HG02610 (cell line): Measurements from ENCODE around the gene SOX18.
"Not testable (repeated sequence)": the region's sequence is repeated elsewhere in the genome, so short reads cannot be mapped to it uniquely, and the experiment has no call there.

Experiments used
- ATAC-seq: cut with Tn5 transposase; IDR thresholded peaks from one replicate; pipeline ENCODE4 v1.9.1; 2021; ENCODE audit warnings: mild to moderate bottlenecking, moderate library complexity; ENCODE audit not compliant: unreplicated experiment

SOX18 gene

DNA sequence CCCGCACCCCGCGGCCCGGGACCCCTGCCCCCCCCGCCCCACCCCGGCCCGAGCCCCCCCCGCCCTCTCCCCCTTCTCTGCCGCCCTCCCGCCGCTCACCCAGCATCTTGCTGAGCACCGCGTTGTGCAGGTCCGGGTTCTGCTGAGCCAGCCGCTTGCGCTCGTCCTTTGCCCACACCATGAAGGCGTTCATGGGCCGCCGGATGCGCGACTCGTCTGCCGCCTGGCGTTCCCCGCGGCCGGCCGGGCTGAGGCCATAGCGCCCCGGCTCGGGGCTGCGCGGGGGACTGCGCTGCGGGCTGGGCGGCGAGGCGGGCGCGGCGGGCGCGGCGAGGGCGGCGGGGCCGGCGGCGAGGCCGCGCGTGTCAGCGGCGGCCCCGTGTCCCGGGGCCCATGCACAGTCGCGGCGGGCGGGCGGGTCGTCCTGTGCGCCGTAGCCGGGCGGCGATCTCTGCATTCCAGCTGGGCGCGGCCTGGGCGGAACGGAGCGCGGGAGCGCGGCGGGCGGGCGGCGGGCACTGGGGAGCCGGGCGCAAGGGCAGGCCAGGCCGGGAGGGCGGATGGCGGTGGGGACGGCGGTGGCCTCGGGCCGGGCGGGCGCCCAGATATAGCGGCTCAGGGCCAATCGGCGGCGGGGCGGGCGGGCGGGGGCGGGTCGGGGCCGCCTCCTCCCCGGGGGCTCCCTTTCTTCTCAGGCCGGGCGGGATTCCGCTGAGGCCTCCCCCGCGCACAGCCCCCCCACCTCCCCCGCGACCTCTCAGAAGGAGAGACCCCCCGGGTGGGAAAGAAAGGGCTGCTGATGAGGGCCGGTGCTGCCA lies at the start of gene SOX18:
TSS of gene SOX18 (minus strand) at position 580 of the 818 bp plus-strand sequence. CDS start at position 457, 123 bp downstream.
- no peak for ATAC-seq

DNA sequence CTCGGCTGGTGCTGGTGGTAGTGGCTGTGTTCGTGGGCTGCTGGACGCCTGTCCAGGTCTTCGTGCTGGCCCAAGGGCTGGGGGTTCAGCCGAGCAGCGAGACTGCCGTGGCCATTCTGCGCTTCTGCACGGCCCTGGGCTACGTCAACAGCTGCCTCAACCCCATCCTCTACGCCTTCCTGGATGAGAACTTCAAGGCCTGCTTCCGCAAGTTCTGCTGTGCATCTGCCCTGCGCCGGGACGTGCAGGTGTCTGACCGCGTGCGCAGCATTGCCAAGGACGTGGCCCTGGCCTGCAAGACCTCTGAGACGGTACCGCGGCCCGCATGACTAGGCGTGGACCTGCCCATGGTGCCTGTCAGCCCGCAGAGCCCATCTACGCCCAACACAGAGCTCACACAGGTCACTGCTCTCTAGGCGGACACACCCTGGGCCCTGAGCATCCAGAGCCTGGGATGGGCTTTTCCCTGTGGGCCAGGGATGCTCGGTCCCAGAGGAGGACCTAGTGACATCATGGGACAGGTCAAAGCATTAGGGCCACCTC lies 49.1 kb upstream of the SOX18 start:
- ATAC-seq = no peak

DNA sequence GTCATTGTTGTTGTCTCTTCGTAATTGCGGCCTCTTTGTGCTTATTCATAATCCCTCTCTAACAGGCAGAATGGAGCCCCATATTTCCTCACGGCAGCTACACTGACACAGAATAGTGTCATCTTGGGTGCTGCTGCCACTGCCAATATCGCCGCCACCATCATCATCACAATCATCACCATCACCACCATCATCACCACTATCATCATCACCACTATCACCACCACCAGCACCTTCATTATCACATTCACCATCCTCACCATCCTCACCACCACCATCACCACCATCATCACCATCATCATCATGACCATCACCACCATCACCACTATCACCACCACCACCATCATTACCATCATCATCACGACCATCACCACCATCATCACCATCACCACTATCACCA lies 47.1 kb upstream of the SOX18 start:
- no peak for ATAC-seq

DNA sequence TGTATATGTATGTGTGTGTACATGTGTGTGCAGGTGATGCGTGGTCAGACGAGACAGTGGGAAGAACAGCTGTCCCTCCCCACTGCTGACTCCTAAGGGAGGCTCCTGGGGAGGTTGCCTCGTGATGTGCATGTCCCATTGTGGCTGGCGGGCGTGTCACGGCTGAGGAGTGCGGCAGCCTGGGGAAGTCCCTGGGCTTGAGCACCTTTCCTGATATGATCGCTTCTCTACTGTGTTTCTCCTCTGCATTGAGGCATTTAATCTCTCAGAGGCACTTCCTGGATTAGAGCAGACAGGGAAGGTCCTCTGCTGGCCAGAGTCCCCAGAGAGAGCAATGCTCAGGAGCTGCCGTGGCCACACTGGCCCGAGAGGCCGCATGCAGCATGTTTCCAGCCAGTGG lies 46.5 kb upstream of the SOX18 start:
- no peak for ATAC-seq

DNA sequence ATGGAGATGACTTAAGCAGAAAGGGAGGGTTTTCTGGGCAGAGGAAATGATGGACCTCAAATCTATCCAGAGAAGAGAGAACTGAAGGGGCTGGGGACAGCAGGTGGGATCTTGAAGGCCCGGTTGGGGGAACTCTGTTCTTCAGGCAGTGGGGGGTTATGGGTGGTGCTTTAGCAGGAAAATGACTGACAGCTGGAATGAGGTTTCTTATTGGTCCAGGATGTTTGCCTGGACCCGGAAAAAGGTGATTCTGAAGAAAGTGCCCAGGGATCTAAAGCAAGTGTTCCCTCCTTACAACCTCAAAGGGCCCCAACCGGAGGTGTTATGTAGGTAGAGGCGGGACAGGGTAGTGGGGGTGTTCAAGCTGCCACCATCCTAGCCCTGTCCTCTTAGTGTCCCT lies 46.0 kb upstream of the SOX18 start:
- ATAC-seq = no peak

DNA sequence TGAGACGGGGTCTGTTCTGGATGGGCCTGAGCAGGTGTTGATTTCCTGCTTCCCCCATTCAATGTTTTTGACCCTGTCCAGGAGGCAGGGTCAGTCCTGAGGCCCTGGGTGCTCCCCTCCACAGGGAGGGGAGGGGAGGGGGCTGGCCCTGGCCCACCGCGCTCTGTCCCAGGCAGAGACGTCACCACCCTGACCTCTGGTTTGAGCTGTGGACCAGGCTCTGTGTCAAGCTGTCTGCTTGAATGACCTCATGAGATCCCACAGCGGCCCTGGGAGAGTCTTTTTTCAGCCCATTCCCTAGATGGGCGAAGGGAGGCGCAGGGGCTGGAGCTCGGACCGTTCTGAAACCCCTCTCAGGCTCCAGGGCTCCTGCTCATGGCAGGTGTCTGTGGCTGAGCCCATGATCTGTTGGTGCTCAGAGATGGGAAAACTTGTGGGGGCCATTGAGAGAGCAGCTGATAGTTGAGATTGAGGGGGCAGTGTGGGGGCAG lies 43.6 kb upstream of the SOX18 start:
- no peak for ATAC-seq

DNA sequence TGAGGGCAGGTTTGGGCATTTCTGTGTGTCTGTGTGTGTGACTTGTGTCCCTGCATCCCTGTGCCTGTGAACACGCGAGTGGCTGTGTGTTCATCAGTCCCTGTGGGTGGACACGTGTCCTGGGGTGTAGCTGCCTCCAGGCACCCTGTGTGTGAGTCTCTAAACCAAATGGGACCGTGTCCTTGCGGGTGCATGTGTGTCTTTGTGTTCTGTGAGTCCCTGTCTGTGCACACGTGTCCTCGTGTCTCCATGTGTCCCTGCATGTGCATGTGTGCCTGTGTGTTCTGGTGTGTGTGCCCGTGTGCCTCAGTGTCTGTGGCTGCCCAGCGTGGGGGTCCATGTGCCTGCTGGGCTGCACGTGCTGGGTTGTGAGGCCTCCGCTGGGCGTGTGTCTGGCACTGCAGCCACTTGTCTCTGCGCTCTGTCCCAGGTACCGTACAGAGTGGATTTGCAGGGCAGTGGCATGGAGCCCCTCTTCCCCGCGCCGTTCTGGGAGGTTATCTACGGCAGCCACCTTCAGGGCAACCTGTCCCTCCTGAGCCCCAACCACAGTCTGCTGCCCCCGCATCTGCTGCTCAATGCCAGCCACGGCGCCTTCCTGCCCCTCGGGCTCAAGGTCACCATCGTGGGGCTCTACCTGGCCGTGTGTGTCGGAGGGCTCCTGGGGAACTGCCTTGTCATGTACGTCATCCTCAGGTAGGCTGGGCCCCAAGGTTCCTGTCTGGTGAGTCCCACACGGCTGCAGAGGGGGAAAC lies 43.0 kb upstream of the SOX18 start:
- ATAC-seq = no peak

DNA sequence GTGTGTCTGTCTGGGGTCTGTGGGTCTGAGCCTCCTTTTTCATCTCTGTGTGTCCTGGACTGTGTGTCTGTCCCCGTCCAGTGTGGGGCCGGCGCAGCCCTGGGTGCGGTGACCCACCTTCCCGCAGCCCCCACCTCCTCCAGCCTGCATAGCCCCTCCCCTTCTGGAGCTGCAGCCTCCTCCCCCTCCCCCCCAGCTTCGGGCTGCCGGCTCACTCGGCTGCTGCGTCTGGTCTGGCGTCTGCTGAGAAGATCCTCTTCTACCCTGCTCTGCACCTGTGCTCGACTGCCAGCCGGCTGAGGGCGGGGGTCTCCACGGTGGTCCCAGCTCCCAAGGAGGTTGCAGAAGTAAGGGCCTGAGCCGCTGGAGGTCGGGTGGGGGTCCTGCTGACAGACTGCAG lies 42.3 kb upstream of the SOX18 start:
- ATAC-seq = no peak

DNA sequence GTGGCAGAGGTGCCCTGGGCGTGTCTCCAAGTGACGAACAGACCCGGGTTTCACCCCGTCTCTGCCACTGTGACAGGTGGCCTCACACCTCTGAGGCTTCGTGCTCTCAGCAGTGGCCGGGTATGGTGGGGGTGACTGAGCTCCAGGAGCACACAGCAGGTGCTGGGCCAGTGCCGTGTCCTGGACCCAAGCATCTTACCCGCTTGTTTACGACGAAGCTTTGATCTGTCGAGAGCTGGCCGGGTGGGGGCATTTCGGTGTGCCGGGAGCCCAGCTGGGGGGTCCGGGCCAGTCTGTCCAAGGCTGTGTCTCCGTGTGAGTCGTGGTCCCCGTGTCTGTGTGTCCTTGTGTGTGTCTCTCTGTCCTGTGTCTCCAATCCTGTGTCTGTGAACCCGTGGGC lies 41.9 kb upstream of the SOX18 start:
- ATAC-seq = no peak

DNA sequence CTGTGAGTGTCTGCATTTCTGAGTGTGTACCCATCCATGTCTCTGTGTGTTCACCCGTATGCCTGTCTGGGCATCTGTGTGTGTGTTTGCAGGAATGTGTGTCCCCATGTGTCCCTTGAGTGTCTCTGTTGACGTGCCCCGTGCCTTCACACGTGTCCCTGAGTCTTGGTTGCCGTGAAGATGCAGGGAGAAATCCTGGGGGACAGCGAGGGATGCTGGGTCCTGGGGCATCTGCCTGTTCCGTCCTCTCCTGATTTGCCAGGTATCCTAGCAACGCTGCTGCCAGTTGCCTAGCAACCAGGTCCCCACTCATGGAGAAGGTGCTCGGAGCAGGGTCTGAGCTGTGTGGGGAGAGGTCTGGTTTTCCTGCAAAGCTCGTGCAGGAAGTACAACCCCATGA lies 40.7 kb upstream of the SOX18 start:
- ATAC-seq = no peak

DNA sequence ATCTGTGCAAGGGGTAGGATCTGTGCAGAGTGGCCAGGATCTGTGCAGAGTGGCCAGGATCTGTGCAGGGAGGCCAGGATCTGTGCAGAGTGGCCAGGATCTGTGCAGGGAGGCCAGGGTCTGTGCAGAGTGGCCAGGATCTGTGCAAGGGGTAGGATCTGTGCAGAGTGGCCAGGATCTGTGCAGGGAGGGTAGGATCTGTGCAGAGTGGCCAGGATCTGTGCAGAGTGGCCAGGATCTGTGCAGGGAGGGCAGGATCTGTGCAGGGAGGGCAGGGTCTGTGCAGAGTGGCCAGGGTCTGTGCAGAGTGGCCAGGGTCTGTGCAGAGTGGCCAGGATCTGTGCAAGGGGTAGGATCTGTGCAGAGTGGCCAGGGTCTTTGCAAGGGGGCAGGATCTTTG lies 39.1 kb upstream of the SOX18 start:
- ATAC-seq = not testable (repeated sequence)

DNA sequence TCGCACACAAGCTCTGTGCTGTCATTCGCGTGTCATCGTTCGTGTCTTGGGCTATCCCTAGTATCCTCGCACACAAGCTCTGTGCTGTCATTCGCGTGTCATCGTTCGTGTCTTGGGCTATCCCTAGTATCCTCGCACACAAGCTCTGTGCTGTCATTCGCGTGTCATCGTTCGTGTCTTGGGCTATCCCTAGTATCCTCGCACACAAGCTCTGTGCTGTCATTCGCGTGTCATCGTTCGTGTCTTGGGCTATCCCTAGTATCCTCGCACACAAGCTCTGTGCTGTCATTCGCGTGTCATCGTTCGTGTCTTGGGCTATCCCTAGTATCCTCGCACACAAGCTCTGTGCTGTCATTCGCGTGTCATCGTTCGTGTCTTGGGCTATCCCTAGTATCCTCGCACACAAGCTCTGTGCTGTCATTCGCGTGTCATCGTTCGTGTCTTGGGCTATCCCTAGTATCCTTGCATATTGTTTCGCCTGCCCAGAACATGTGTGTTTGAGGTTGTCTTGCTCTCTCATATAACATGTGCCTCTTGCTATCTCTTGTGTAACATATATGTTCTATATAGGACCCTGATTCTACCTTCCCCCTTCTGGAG lies 37.9 kb upstream of the SOX18 start:
- not testable (repeated sequence) for ATAC-seq

DNA sequence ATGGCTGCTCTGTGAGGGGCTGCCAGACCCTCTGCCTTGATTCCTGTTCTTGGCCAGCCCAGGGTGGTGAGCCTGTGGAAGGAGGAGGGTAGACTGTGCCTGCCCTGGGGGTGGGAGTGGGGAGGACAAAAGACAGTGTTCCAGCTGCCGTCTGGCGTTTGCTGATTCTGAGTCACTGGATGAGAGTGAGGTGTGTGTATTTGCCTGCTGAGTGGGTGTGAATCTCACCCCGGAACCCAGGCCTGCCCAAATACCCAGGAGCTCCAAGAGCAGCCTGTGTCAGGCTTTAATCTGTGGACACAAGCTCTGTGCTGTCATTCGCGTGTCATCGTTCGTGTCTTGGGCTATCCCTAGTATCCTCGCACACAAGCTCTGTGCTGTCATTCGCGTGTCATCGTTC lies 37.4 kb upstream of the SOX18 start:
- no peak for ATAC-seq

DNA sequence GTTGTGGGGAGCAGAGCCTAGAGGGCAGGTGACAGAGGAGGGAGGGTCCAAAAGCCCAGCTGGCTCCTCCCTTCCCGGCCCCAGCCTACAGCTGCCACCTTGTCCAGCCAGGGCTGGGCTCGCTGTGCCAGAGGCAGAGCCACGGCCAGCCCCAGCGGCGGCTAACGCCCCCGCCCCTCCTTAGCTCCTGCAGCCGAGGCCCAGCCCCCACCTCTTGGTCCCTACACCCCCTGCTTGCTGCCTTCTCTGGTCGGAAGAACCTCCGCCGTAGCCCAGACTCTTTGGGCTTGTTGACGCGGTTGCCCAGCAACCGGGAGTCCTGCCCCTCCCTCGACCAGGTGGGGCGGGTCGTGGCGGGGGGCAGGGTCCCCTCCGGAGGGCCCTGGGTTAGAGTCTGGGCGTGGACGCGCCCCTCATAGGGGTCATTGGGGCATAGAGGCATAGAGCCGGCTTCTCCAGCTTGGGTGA lies 35.3 kb upstream of the SOX18 start:
- no peak for ATAC-seq

DNA sequence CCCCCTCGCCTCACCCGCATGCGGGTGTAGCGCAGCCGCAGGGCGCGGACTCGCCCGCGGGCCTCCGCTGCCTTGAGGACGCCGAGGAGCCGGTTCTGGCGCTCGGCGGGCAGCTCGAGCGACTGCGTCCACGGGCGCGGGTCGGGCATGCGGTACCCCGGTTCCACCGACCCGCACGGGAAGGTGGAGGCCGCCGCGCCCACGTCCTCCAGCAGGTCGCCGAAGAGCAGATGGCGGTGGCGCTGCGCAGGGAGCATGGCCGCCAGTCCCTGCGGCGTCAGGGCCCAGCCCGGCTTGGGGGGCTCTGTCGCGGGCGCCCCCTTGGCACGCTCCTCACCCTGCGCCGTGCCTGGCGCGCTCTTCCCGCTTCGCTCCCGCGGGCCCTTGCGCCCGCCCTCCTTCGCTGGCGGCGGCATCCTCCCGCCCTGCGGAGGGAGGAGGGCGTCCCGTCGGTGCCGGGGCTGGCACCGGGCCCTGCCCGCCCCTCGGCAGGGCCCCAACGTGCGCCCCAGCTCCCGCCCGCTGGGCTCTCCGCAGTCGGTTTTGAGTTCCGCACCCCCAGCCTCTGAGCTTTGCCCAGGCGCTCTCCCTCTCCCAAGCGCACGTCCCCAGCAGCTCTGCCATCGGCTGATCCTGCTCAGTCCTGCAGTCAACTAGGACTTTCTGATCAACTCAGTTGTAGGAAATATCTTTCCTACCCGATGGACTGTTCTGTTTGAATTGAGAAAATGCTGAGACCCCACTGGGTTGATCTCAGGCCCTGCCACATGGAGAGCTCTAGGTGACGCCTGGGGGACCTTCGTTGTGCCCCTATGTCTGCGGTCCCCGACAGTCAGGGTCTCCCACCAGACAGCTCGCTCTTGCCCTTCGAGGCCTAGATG lies 34.6 kb upstream of the SOX18 start, which contains the start of gene LKAAEAR1:
TSS of gene LKAAEAR1 (minus strand) at position 595 of the 881 bp plus-strand sequence. CDS start at position 416, 179 bp downstream.
- no peak for ATAC-seq

DNA sequence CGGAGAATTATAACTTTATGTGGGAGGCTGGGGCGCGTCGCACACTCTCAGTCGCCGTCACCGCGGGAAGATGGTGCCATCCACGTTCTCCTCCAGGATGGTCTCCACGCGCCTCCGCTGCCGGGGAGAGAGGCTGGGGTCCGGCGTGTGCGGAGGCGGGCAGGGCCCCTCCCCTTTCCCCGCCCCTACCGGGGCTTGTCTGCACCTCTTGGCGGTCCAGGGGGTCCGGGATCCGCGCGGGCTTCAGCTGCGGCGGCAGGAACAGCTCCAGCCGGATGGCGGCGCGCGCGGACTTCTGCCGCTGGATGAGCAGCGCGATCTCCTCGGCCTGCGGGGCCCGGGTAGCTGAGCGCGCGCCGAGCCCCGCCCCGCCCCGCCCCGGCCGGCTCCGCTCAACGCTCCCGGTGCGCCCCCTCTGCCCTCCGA lies 34.0 kb upstream of the SOX18 start:
- no peak for ATAC-seq

DNA sequence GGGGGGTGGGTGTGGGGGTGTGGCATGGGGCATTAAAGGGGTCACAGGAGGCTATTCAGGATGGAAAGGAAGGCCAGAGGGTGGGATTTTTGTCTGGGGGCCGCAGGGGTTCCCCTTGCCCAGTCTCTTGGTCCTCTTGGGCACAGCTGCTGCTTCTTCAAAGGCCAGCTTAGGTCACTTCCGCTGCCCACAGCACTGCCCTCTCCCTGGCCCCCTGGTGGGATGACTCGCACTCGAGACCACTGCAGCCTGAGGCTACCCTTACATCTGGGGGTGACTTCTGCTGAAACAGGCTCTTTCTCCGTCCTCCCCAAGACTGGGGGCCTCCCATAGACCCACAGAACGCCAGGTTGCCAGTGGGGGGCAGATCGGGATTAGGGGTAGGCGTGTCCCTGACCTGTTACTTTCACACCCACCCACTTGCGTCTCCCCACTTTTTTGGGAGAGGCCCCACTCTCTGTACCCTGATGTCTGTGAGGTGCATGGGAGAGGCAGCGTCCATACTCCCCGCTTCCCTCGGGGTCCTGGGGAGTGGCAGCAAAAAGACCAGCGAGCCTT lies 33.5 kb upstream of the SOX18 start:
- ATAC-seq = no peak

DNA sequence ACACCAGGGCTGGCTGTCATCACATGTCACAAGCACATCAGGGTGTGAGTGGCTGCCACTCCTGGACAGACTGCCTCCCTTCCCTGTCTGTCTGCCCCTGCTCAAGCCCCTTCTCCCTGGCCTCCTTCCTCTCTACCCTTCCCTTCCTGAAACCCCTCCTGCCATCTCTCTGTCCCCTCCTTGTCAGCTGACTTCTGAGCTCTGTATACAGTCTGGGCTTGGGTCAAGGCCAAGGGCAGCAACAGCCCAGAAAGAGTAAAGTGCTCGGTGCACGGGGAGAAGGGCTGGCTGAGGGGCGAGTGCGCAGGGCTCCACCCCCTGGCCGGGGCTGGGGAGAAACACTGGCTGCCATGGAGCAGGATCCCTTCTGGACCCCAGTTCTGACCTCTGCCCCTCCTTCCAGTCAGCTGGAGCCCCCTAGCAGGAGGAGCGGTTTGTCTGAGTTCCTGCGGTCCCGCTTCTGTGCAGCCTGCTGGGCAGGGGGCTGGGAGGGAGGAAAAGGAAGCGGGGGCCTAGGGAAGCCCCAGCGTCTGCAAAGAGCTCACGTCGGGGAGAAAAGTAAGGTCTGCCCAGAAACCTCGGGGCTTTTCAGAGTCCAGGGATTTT lies 32.8 kb upstream of the SOX18 start:
- no peak for ATAC-seq

DNA sequence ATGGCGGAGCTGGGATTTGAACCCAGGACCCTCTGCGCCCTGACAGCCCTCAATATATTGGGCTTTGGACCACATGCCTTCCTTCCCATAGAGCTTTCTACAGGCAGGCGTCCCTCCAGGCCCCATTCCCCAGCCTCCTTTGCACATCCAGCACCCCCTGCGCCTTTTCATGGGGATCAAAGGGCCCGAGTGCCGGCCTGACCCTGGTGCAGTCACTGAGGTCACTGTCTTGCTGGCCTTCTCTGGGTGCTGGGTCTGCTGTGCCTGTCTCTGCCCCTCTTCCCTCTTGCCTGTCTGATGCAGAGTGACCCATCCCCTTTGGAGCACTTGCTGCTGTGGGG lies 32.2 kb upstream of the SOX18 start:
- ATAC-seq = no peak
